HepG2 (cell line): ENCODE data around the gene MTCH1. TPM values are rescaled to one million over a fixed set of nuclear protein-coding genes. Genes with fewer than 3 reads are reported as not detected.

Experiments used
- ARNT ChIP-seq: fragments of 450-650 bp; IDR thresholded peaks from 2 replicates; pipeline ENCODE4 v1.6.1; 2017
- ARNT2 ChIP-seq: sonication (generic); formaldehyde crosslinking; IDR thresholded peaks from 2 replicates; pipeline ENCODE4 v1.8.0; 2022; ENCODE audit warnings: mild to moderate bottlenecking, low read depth, missing genetic modification reagents, moderate library complexity
- CBFB ChIP-seq: sonication (generic); formaldehyde crosslinking; IDR thresholded peaks from 2 replicates; pipeline ENCODE4 v1.4.0; 2020; ENCODE audit warnings: missing genetic modification reagents
- CCDC6 ChIP-seq: sonication (generic); formaldehyde crosslinking; IDR thresholded peaks from 2 replicates; pipeline ENCODE4 v1.8.1; 2022; ENCODE audit warnings: mild to moderate bottlenecking, missing genetic modification reagents, moderate library complexity
- EP300 ChIP-seq, 3 experiments: sonication (generic) in 1 of 3; formaldehyde crosslinking in 1 of 3; IDR thresholded peaks; 2 replicates each; pipeline versions ENCODE4 v1.5.1 to v1.6.1; 2011 to 2020; ENCODE audit warnings: low read depth in 2 of 3, low read length in 2 of 3, borderline replicate concordance in 1 of 3, improper control_type of control experiment in 1 of 3, mild to moderate bottlenecking in 1 of 3, missing genetic modification reagents in 1 of 3, moderate library complexity in 1 of 3
- ETV6 ChIP-seq: sonication (generic); formaldehyde crosslinking; conservative IDR thresholded peaks from 2 replicates; pipeline ENCODE4 v1.4.0; 2020; ENCODE audit warnings: missing genetic modification reagents
- GABPB1 ChIP-seq: IDR thresholded peaks from 2 replicates; pipeline ENCODE4 v1.6.1; 2016; ENCODE audit warnings: mild to moderate bottlenecking, missing genetic modification reagents, moderate library complexity, missing compliant biosample characterization
- HNF4A ChIP-seq: sonication (generic); formaldehyde crosslinking; IDR thresholded peaks from 2 replicates; pipeline ENCODE4 v1.4.0; 2020; ENCODE audit warnings: missing genetic modification reagents
- HNRNPL ChIP-seq: fragments of 200-400 bp; formaldehyde crosslinking; IDR thresholded peaks from 2 replicates; pipeline ENCODE4 v1.6.1; 2017; ENCODE audit warnings: mild to moderate bottlenecking, low read depth, low read length
- TBP ChIP-seq: sonication (generic); formaldehyde crosslinking; IDR thresholded peaks from 2 replicates; pipeline ENCODE4 v1.5.0; 2020; ENCODE audit warnings: missing genetic modification reagents
- TCF7L2 ChIP-seq: IDR thresholded peaks from 2 replicates; pipeline ENCODE4 v1.6.1; 2011; ENCODE audit warnings: mild to moderate bottlenecking, low read depth, low read length, moderate library complexity
- YEATS2 ChIP-seq: sonication (generic); formaldehyde crosslinking; IDR thresholded peaks from 2 replicates; pipeline ENCODE4 v1.4.0; 2020; ENCODE audit warnings: missing genetic modification reagents, borderline replicate concordance
- ZFP36 ChIP-seq: fragments of 150-350 bp; IDR thresholded peaks from 2 replicates; pipeline ENCODE4 v1.6.1; 2018; ENCODE audit warnings: borderline replicate concordance, low read length, low read depth; ENCODE audit not compliant: partially characterized antibody
- ZFP62 ChIP-seq: sonication (generic); formaldehyde crosslinking; IDR thresholded peaks from 2 replicates; pipeline ENCODE4 v1.4.0; 2020; ENCODE audit warnings: missing genetic modification reagents
- ZNF230 ChIP-seq: sonication (generic); formaldehyde crosslinking; IDR thresholded peaks from 2 replicates; pipeline ENCODE4 v1.4.0; 2020; ENCODE audit warnings: mild to moderate bottlenecking, missing genetic modification reagents
- ZNF331 ChIP-seq: sonication (generic); formaldehyde crosslinking; IDR thresholded peaks from 2 replicates; pipeline ENCODE4 v1.4.0; 2020; ENCODE audit warnings: missing genetic modification reagents
- ZNF335 ChIP-seq: sonication (generic); formaldehyde crosslinking; IDR thresholded peaks from 2 replicates; pipeline ENCODE4 v1.4.0; 2020; ENCODE audit warnings: missing genetic modification reagents
- ZNF556 ChIP-seq: sonication (generic); formaldehyde crosslinking; IDR thresholded peaks from 2 replicates; pipeline ENCODE4 v1.4.0; 2020; ENCODE audit warnings: mild to moderate bottlenecking, missing genetic modification reagents, borderline replicate concordance
- ZNF660 ChIP-seq: sonication (generic); formaldehyde crosslinking; IDR thresholded peaks from 2 replicates; pipeline ENCODE4 v1.5.1; 2020; ENCODE audit warnings: mild to moderate bottlenecking, low read depth, missing genetic modification reagents, borderline replicate concordance
- polyA plus RNA-seq, 8 experiments: library from polyadenylated mRNA; depleted of rRNA in 3 of 8; stranded (reverse) in 7 of 8; unstranded in 1 of 8; fragments of >200 nt; fragmentation: Illumina TruSeq in 4 of 8; extraction: Trizol in 4 of 8; gene quantifications; 2 replicates each; pipeline versions ENCODE4 v1.2.1 to v1.2.3, GENCODE V29; 2011 to 2016; ENCODE audit warnings: low read depth in 4 of 8, missing spikeins in 1 of 8, mixed read lengths in 1 of 8; ENCODE audit not compliant: insufficient read depth in 1 of 8
- total RNA-seq, 5 experiments: library from RNA; depleted of rRNA; stranded (reverse); fragments of >200 nt; fragmentation: Illumina TruSeq; extraction: Trizol; gene quantifications; 2 replicates each; pipeline ENCODE4 v1.2.3, GENCODE V29; 2016; ENCODE audit warnings: low read depth in 1 of 5
- TF ChIP-seq, protein P1 (sequence below): sonication (generic); formaldehyde crosslinking; conservative IDR thresholded peaks from 2 replicates; pipeline ENCODE4 v1.4.0; 2020; ENCODE audit warnings: missing genetic modification reagents
- TF ChIP-seq, protein P2 (sequence below): fragments of 450-650 bp; IDR thresholded peaks from 2 replicates; pipeline ENCODE4 v1.6.1; 2017
- TF ChIP-seq, protein P3 (sequence below): sonication (generic); formaldehyde crosslinking; IDR thresholded peaks from 2 replicates; pipeline ENCODE4 v1.5.0; 2020; ENCODE audit warnings: missing genetic modification reagents, mild to moderate bottlenecking, borderline replicate concordance
- TF ChIP-seq, protein P4 (sequence below): sonication (generic); formaldehyde crosslinking; IDR thresholded peaks from 2 replicates; pipeline ENCODE4 v1.8.0; 2022; ENCODE audit warnings: missing genetic modification reagents, mild to moderate bottlenecking, borderline replicate concordance
- TF ChIP-seq, protein P5 (sequence below): IDR thresholded peaks from 2 replicates; pipeline ENCODE4 v1.6.1; 2012; ENCODE audit warnings: low read depth, low read length, improper control_type of control experiment

Gene MTCH1
- total and polyA plus RNA-seq, 2 of the 13 experiments (the other 11 are each of a cell fraction or from before 2014, with no cell fraction given) = 86.2 to 144 TPM

DNA sequence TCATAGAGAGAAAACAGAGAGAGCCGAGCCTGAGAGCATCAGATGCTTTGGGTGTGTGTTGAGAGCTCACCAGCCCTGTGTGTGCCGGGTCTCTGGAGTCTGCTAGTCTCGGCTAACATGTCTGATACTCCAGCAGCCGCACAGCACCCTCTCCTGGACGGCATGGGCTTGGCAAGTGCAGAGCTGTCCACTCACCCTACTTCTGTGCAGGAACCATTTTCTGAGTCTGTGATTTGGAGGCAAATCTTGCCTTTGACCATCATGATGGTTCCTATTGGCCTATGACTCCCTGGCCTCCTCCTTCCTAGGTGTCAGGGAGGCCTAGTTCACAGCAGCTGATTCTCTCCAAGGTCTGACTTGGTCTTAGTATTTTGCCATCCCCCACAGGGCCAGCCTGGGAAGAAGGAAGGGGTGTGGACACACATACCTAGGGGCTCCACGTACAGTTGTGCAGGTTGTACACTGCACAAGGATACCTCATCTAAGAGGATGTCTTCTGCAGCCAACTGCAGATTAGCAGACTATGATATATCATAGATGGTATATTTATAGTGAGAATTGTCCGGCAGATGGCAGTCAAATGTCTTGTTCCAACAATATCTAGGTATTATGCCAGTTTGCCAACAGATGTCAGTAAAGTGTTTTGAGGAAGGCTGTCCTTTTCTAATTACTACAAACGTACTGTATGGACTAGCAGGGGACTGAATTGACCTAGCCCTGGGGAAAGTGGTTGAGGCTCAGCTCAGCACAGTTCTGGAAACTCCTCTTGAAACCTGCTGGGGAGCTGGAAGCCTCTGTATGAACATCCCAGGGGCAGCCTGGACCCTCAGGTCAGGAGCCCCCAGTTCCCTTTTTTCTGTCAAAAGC lies 32.4 kb upstream of the MTCH1 start (continued):
- TF ChIP-seq CCDC6 (CRISPR knock-in tag) (no peak), GABPB1 (peak; percentile 32), TBP (CRISPR knock-in tag) (no peak), ZNF230 (CRISPR knock-in tag) (peak; percentile 65; the same call in 1 of the 2 replicates), ZFP62 (CRISPR knock-in tag) (no peak), YEATS2 (CRISPR knock-in tag) (no peak), ARNT2 (CRISPR knock-in tag) (0 out of 2 replicates have a peak, but pooled peaks have one; percentile 66), ZFP36 (no peak), EP300 (IDR thresholded peaks at IDR 0.05; ENCODE audit: low read depth in 2 of 2, low read length in 2 of 2) (no peak), EP300 (CRISPR knock-in tag; IDR thresholded peaks at IDR 0.05; ENCODE audit: borderline replicate concordance) (no peak), HNF4A (CRISPR knock-in tag) (no peak), CBFB (CRISPR knock-in tag) (no peak), ARNT (no peak), ZNF335 (CRISPR knock-in tag) (no peak), ZNF331 (CRISPR knock-in tag) (0 out of 2 replicates have a peak, but pooled peaks have one; percentile 20), ZNF556 (CRISPR knock-in tag) (no peak; the same call in 1 of the 2 replicates), TCF7L2 (no peak), HNRNPL (no peak), ZNF660 (CRISPR knock-in tag) (no peak), ETV6 (no peak)
- TF ChIP-seq, protein P1, sequence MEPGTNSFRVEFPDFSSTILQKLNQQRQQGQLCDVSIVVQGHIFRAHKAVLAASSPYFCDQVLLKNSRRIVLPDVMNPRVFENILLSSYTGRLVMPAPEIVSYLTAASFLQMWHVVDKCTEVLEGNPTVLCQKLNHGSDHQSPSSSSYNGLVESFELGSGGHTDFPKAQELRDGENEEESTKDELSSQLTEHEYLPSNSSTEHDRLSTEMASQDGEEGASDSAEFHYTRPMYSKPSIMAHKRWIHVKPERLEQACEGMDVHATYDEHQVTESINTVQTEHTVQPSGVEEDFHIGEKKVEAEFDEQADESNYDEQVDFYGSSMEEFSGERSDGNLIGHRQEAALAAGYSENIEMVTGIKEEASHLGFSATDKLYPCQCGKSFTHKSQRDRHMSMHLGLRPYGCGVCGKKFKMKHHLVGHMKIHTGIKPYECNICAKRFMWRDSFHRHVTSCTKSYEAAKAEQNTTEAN (CRISPR knock-in tag) = no peak
- TF ChIP-seq, protein P2, sequence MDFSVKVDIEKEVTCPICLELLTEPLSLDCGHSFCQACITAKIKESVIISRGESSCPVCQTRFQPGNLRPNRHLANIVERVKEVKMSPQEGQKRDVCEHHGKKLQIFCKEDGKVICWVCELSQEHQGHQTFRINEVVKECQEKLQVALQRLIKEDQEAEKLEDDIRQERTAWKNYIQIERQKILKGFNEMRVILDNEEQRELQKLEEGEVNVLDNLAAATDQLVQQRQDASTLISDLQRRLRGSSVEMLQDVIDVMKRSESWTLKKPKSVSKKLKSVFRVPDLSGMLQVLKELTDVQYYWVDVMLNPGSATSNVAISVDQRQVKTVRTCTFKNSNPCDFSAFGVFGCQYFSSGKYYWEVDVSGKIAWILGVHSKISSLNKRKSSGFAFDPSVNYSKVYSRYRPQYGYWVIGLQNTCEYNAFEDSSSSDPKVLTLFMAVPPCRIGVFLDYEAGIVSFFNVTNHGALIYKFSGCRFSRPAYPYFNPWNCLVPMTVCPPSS = no peak
- TF ChIP-seq, protein P3, sequence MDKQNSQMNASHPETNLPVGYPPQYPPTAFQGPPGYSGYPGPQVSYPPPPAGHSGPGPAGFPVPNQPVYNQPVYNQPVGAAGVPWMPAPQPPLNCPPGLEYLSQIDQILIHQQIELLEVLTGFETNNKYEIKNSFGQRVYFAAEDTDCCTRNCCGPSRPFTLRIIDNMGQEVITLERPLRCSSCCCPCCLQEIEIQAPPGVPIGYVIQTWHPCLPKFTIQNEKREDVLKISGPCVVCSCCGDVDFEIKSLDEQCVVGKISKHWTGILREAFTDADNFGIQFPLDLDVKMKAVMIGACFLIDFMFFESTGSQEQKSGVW (CRISPR knock-in tag) = no peak
- TF ChIP-seq, protein P4, sequence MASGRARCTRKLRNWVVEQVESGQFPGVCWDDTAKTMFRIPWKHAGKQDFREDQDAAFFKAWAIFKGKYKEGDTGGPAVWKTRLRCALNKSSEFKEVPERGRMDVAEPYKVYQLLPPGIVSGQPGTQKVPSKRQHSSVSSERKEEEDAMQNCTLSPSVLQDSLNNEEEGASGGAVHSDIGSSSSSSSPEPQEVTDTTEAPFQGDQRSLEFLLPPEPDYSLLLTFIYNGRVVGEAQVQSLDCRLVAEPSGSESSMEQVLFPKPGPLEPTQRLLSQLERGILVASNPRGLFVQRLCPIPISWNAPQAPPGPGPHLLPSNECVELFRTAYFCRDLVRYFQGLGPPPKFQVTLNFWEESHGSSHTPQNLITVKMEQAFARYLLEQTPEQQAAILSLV (CRISPR knock-in tag) = no peak
- TF ChIP-seq, protein P5, sequence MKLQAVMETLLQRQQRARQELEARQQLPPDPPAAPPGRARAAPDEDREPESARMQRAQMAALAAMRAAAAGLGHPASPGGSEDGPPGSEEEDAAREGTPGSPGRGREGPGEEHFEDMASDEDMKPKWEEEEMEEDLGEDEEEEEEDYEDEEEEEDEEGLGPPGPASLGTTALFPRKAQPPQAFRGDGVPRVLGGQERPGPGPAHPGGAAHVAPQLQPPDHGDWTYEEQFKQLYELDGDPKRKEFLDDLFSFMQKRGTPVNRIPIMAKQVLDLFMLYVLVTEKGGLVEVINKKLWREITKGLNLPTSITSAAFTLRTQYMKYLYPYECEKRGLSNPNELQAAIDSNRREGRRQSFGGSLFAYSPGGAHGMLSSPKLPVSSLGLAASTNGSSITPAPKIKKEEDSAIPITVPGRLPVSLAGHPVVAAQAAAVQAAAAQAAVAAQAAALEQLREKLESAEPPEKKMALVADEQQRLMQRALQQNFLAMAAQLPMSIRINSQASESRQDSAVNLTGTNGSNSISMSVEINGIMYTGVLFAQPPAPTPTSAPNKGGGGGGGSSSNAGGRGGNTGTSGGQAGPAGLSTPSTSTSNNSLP = peak; percentile 89
